GM19455 (cell line): ENCODE results near the gene DNAH17.

Source experiments
- ATAC-seq: cut with Tn5 transposase; IDR thresholded peaks from one replicate; pipeline ENCODE4 v1.9.1; 2021; ENCODE audit not compliant: unreplicated experiment

The DNAH17 gene

GRCh38 chr17:78497115-78497540, 80.1 kb downstream of the DNAH17 start:
- ATAC-seq: no peak

GRCh38 chr17:78496311-78496710, 80.9 kb downstream of the DNAH17 start:
- no peak for ATAC-seq

- ATAC-seq: no peak
Observed at GRCh38 chr17:78495634-78496033, 81.6 kb downstream of the DNAH17 start.

- no peak for ATAC-seq
Observed at GRCh38 chr17:78494696-78495330, 82.4 kb downstream of the DNAH17 start.

- ATAC-seq: no peak
Observed at GRCh38 chr17:78493853-78494695, 83.1 kb downstream of the DNAH17 start.

GRCh38 chr17:78493450-78493849, 83.7 kb downstream of the DNAH17 start:
- ATAC-seq: no peak

GRCh38 chr17:78492116-78492799, 84.9 kb downstream of the DNAH17 start:
- ATAC-seq: no peak

- ATAC-seq: no peak
Observed at GRCh38 chr17:78491236-78492115, 85.7 kb downstream of the DNAH17 start.

- no peak for ATAC-seq
Observed at GRCh38 chr17:78490673-78491072, 86.5 kb downstream of the DNAH17 start.

- ATAC-seq: no peak
Observed at GRCh38 chr17:78490156-78490555, 87.0 kb downstream of the DNAH17 start.

- no peak for ATAC-seq
Observed at GRCh38 chr17:78488867-78489634, 88.1 kb downstream of the DNAH17 start.

- ATAC-seq: no peak
Observed at GRCh38 chr17:78488156-78488555, 89.0 kb downstream of the DNAH17 start.

- ATAC-seq: no peak
Observed at GRCh38 chr17:78486946-78487680, 90.1 kb downstream of the DNAH17 start.

- no peak for ATAC-seq
Observed at GRCh38 chr17:78486228-78486802, 90.9 kb downstream of the DNAH17 start.

- no peak for ATAC-seq
Observed at GRCh38 chr17:78485290-78486168, 91.7 kb downstream of the DNAH17 start.

GRCh38 chr17:78484271-78485246, 92.6 kb downstream of the DNAH17 start:
- ATAC-seq: no peak

GRCh38 chr17:78479369-78479768, 97.8 kb downstream of the DNAH17 start:
- no peak for ATAC-seq
